GM19023 (cell line): ENCODE measurements around the gene TNFAIP8.
"Not testable (repeated sequence)": the region's sequence is repeated elsewhere in the genome, so short reads cannot be mapped to it uniquely, and the experiment has no call there.

ENCODE experiments used
- ATAC-seq: cut with Tn5 transposase; IDR thresholded peaks from one replicate; pipeline ENCODE4 v1.9.1; 2021; ENCODE audit warnings: mild to moderate bottlenecking, moderate library complexity; ENCODE audit not compliant: unreplicated experiment

Gene TNFAIP8

GRCh38 chr5:119412279-119413227, 56.7 kb downstream of the TNFAIP8 start:
- no peak for ATAC-seq

- ATAC-seq: peak; percentile 41
Observed at GRCh38 chr5:119414124-119414734, 58.4 kb downstream of the TNFAIP8 start.

- no peak for ATAC-seq
Observed at GRCh38 chr5:119417891-119418605, 62.2 kb downstream of the TNFAIP8 start.

- ATAC-seq: peak; percentile 66
Observed at GRCh38 chr5:119418606-119419100, 62.8 kb downstream of the TNFAIP8 start.

GRCh38 chr5:119420169-119420568, 64.3 kb downstream of the TNFAIP8 start:
- no peak for ATAC-seq

- ATAC-seq: no peak
Observed at GRCh38 chr5:119426057-119426456, 70.2 kb downstream of the TNFAIP8 start.

- ATAC-seq: no peak
Observed at GRCh38 chr5:119427060-119427459, 71.2 kb downstream of the TNFAIP8 start.

- ATAC-seq: not testable (repeated sequence)
Observed at GRCh38 chr5:119427596-119427995, 71.8 kb downstream of the TNFAIP8 start.

GRCh38 chr5:119428166-119428565, 72.3 kb downstream of the TNFAIP8 start:
- ATAC-seq: not testable (repeated sequence)

GRCh38 chr5:119428574-119428973, 72.8 kb downstream of the TNFAIP8 start:
- ATAC-seq: not testable (repeated sequence)

- ATAC-seq: not testable (repeated sequence)
Observed at GRCh38 chr5:119432674-119433237, 76.9 kb downstream of the TNFAIP8 start.

- ATAC-seq: peak; percentile 82
Observed at GRCh38 chr5:119435436-119436132, 79.8 kb downstream of the TNFAIP8 start.

GRCh38 chr5:119437785-119438586, 82.2 kb downstream of the TNFAIP8 start:
- ATAC-seq: not testable (repeated sequence)

GRCh38 chr5:119438587-119438917, 82.7 kb downstream of the TNFAIP8 start:
- ATAC-seq: not testable (repeated sequence)

GRCh38 chr5:119439140-119439631, 83.4 kb downstream of the TNFAIP8 start:
- peak; percentile 49 for ATAC-seq

GRCh38 chr5:119439632-119440031, 83.8 kb downstream of the TNFAIP8 start:
- peak; percentile 13 for ATAC-seq

GRCh38 chr5:119444643-119445042, 88.8 kb downstream of the TNFAIP8 start:
- ATAC-seq: not testable (repeated sequence)

GRCh38 chr5:119445544-119445943, 89.7 kb downstream of the TNFAIP8 start:
- no peak for ATAC-seq
